GM06990 (cell line): ENCODE results near the gene CAMK2A.

Experiments
- DNase-seq: peaks from one replicate; pipeline ENCODE4 v3.0.0-alpha.2; 2011; ENCODE audit not compliant: insufficient read length; ENCODE audit errors: extremely low read depth
- H3K27me3 ChIP-seq: replicated peaks from 2 replicates; pipeline ENCODE4 v1.6.0; 2011; ENCODE audit warnings: low read length; ENCODE audit not compliant: control insufficient read depth, insufficient read depth
- H3K36me3 ChIP-seq: 2 replicates; pipeline ENCODE4 v1.5.1; 2011; ENCODE audit warnings: low read length; ENCODE audit not compliant: control insufficient read depth, insufficient read depth
- H3K4me3 ChIP-seq: replicated peaks from 2 replicates; pipeline ENCODE4 v1.5.1; 2011; ENCODE audit warnings: low read depth, mild to moderate bottlenecking, control low read depth, low read length
- TF ChIP-seq, protein P1 (sequence below): IDR thresholded peaks from 2 replicates; pipeline ENCODE4 v1.5.1; 2011; ENCODE audit warnings: low read length, control low read depth, mild to moderate bottlenecking, inconsistent platforms; ENCODE audit not compliant: insufficient read depth, poor library complexity, severe bottlenecking

The CAMK2A gene

DNA sequence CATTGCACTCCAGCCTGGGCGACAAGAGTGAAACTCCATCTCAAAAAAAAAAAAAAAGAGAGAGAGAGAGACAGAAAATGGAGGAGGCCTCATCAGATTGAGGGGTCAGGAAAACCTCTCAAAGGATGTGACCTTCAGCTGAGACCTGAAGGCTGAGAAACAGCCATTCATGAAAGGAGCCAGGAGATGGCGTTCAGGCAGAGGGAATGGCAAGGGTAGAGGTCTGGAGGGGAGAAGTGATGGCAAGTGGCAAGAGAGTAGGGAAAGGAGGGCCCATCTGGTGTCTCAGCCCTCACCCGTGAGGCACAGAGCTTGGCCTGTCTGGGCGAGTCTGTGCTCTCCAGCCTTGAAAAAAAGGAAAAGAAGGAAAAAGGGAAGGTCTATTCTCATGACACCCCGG is 17.0 kb downstream of the CAMK2A start:
- TF ChIP-seq, protein P1, sequence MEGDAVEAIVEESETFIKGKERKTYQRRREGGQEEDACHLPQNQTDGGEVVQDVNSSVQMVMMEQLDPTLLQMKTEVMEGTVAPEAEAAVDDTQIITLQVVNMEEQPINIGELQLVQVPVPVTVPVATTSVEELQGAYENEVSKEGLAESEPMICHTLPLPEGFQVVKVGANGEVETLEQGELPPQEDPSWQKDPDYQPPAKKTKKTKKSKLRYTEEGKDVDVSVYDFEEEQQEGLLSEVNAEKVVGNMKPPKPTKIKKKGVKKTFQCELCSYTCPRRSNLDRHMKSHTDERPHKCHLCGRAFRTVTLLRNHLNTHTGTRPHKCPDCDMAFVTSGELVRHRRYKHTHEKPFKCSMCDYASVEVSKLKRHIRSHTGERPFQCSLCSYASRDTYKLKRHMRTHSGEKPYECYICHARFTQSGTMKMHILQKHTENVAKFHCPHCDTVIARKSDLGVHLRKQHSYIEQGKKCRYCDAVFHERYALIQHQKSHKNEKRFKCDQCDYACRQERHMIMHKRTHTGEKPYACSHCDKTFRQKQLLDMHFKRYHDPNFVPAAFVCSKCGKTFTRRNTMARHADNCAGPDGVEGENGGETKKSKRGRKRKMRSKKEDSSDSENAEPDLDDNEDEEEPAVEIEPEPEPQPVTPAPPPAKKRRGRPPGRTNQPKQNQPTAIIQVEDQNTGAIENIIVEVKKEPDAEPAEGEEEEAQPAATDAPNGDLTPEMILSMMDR = peak; percentile 40
- no peak overlapping the region for H3K4me3 ChIP-seq
- H3K36me3 ChIP-seq = no peaks in the 10 kb centered on the region
- H3K27me3 ChIP-seq = peaks cover 1% of the 10 kb centered on the region
- no peak for DNase-seq

DNA sequence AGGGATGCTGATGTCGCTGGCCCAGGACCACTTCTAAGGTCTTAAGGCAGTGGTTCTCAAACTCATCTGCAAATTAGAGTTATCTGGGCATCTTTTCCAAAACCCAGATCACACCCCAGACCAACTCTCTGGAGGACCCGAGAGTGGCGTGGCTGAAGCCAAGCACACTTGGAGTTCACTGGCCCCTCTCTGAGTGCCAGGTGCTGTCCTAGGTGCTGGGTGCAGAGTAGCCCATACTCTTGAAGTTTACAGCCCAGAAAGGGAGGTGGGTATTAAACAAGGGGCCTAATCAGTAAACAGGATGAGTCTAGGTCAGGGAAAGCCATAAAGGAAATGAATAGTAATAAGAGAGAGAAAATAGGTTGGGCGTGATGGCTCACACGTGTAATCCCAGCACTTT is 17.6 kb downstream of the CAMK2A start:
- no peak for DNase-seq
- TF ChIP-seq, protein P1 = no peak
- Histone ChIP-seq H3K27me3 (peaks cover 1% of the 10 kb centered on the region), H3K4me3 (no peak overlapping the region), H3K36me3 (no peaks in the 10 kb centered on the region)

DNA sequence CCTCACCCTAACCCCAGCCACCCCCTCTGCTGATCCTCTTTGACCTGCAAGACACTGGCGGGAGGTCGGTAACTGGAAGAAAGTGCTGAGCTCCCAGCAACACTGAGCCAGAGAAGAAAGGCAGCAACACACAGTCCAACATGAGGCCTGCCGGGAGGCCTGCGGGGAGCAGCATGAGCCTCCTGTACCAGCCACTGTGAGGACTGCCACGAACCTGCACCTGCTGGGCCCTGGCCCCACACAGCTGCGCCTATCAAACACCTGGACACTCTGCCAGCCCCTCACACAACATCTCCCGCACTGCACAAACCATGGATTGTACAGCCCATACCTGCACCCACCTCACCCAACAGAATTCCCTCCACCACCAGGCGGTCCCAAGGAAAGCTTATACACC is 18.3 kb downstream of the CAMK2A start:
- no peaks in the 10 kb centered on the region for H3K36me3 ChIP-seq
- no peak overlapping the region for H3K4me3 ChIP-seq
- H3K27me3 ChIP-seq = peaks cover 1% of the 10 kb centered on the region
- no peak for DNase-seq
- TF ChIP-seq, protein P1 = no peak

DNA sequence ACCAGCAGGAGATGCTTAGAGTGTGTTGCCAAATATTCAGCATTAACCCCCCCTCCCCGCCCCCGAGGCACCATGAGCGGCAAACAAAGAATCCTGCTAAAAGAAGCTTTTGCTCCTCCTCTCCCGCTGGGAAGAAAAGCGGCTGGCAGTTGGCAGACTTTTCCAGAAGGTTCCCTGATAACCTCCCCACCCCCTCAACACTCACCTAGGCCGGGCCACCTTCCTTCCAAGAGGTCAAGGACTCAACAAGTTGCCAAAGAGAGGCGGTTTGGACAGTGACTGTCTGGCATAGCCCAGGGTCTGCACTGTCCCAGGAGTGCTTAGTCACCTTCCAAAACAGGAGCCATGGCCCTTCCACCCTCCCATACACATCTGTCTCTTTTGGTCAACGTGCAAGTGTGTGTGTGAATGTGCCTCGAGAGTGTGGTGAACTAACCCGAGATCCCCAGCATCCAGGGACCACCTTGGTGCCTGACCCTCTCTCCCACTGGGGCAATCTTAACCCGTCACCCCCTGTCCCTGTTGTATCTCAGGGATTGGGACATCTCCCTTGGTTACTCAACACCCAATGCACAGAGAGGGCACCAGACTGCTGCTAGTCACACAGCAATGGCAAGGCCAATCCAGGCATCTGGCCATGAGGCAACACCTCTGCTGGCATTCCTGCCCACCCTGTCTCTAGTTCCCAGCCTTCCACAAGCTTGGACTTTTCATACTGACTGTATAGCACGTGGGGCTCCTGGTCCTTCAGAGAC is 18.9 kb downstream of the CAMK2A start:
- Histone ChIP-seq H3K4me3 (no peak overlapping the region), H3K27me3 (peaks cover 1% of the 10 kb centered on the region), H3K36me3 (no peaks in the 10 kb centered on the region)
- no peak for DNase-seq
- TF ChIP-seq, protein P1 = no peak

DNA sequence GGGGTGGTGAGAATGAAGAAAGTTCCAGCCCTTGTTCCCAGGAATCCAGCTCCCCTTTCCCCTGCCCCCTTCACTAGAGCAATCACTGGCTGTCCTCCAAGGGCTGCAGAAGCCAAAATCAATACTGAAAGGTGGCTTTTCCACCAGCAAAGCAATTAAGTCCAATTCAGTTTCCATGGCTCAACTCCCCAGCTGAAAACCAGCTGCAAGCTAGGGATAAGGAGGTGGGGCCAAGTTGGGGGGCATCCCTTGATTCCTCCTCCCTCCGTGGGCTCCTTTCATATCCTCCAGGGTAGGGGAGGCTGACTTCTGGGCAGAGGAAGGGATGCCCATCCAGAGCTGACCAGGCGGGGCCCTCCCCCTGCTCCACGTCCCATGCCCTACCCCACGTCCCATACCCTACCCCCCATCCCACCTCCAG is 22.7 kb downstream of the CAMK2A start:
- no peaks in the 10 kb centered on the region for H3K36me3 ChIP-seq
- no peak for DNase-seq
- H3K4me3 ChIP-seq = no peak overlapping the region
- TF ChIP-seq, protein P1 = no peak
- H3K27me3 ChIP-seq = peaks cover 4% of the 10 kb centered on the region
